ENCODE data around the gene NDUFS5. TPM values are rescaled to one million over a fixed set of nuclear protein-coding genes. Genes with fewer than 3 reads are reported as not detected.
"Not testable (repeated sequence)": the region's sequence is repeated elsewhere in the genome, so short reads cannot be mapped to it uniquely, and the experiment has no call there.

Gene NDUFS5
- total RNA-seq, 1 donor from 2014 or later: 534 TPM

- H3K4me3 ChIP-seq: no peak overlapping the region
- no peak for TF ChIP-seq POLR2A (IDR thresholded peaks at IDR 0.05)
- no peak for TF ChIP-seq POLR2AphosphoS5 (IDR thresholded peaks at IDR 0.05; ENCODE audit: insufficient read depth in 1 of 2, low read depth in 1 of 2)
- TF ChIP-seq CTCF (IDR thresholded peaks at IDR 0.05): no peak
- intact Hi-C loops (cut with DNase I): no loop called here
- no peak overlapping the region for H3K27ac ChIP-seq
- no peaks in the 10 kb centered on the region for H3K27me3 ChIP-seq
- H3K4me1 ChIP-seq: no peaks in the 10 kb centered on the region
- H3K9me3 ChIP-seq: no peaks in the 10 kb centered on the region
- DNase-seq (ENCODE audit: extremely low spot score in 2 of 2): no peak
- no peaks in the 10 kb centered on the region for H3K36me3 ChIP-seq
Measured at GRCh38 chr1:39061951-39062350, 35.8 kb downstream of the NDUFS5 start.

GRCh38 chr1:39063191-39063590 is 37.0 kb downstream of the NDUFS5 start:
- no peaks in the 10 kb centered on the region for H3K9me3 ChIP-seq
- H3K27me3 ChIP-seq: no peaks in the 10 kb centered on the region
- no peaks in the 10 kb centered on the region for H3K4me1 ChIP-seq
- intact Hi-C loops (cut with DNase I): no loop called here
- no peak overlapping the region for H3K4me3 ChIP-seq
- no peak for DNase-seq (ENCODE audit: extremely low spot score in 2 of 2)
- no peak overlapping the region for H3K27ac ChIP-seq
- no peak for TF ChIP-seq POLR2A (IDR thresholded peaks at IDR 0.05)
- no peaks in the 10 kb centered on the region for H3K36me3 ChIP-seq

GRCh38 chr1:39063775-39064174 is 37.6 kb downstream of the NDUFS5 start:
- DNase-seq (ENCODE audit: extremely low spot score in 2 of 2): no peak
- Histone ChIP-seq H3K9me3 (no peaks in the 10 kb centered on the region), H3K4me3 (no peak overlapping the region), H3K36me3 (no peaks in the 10 kb centered on the region), H3K4me1 (no peaks in the 10 kb centered on the region), H3K27ac (no peak overlapping the region), H3K27me3 (no peaks in the 10 kb centered on the region)
- TF ChIP-seq POLR2AphosphoS5 (IDR thresholded peaks at IDR 0.05; ENCODE audit: insufficient read depth in 1 of 2, low read depth in 1 of 2): no peak
- no peak for TF ChIP-seq POLR2A (IDR thresholded peaks at IDR 0.05)
- TF ChIP-seq CTCF (IDR thresholded peaks at IDR 0.05): no peak
- intact Hi-C loops (cut with DNase I): no loop called here

GRCh38 chr1:39065542-39065941 is 39.4 kb downstream of the NDUFS5 start:
- intact Hi-C loops (cut with DNase I): no loop called here
- H3K4me1 ChIP-seq: no peaks in the 10 kb centered on the region
- DNase-seq (ENCODE audit: extremely low spot score in 2 of 2): no peak
- no peaks in the 10 kb centered on the region for H3K27me3 ChIP-seq
- no peak for TF ChIP-seq POLR2A (IDR thresholded peaks at IDR 0.05)
- H3K36me3 ChIP-seq: no peaks in the 10 kb centered on the region
- no peaks in the 10 kb centered on the region for H3K9me3 ChIP-seq
- no peak overlapping the region for H3K27ac ChIP-seq
- H3K4me3 ChIP-seq: no peak overlapping the region

- H3K4me3 ChIP-seq; H3K27ac ChIP-seq; H3K4me1 ChIP-seq; H3K9me3 ChIP-seq; H3K36me3 ChIP-seq; DNase-seq (ENCODE audit: extremely low spot score in 2 of 2); intact Hi-C loops (cut with DNase I); H3K27me3 ChIP-seq: not testable (repeated sequence)
Measured at GRCh38 chr1:39068227-39068626, 42.1 kb downstream of the NDUFS5 start.

- H3K27ac ChIP-seq; H3K9me3 ChIP-seq; H3K4me3 ChIP-seq; H3K4me1 ChIP-seq; H3K36me3 ChIP-seq; intact Hi-C loops (cut with DNase I); H3K27me3 ChIP-seq; DNase-seq (ENCODE audit: extremely low spot score in 2 of 2): not testable (repeated sequence)
Measured at GRCh38 chr1:39071557-39071956, 45.4 kb downstream of the NDUFS5 start.

GRCh38 chr1:39076127-39076798 is 50.1 kb downstream of the NDUFS5 start:
- DNase-seq (ENCODE audit: extremely low spot score in 2 of 2): peak in 1 of 2 donors; percentile 93
- peak overlapping the region; percentile 78 for H3K27ac ChIP-seq
- H3K4me1 ChIP-seq: peaks cover 12% of the 10 kb centered on the region
- no peaks in the 10 kb centered on the region for H3K36me3 ChIP-seq
- intact Hi-C loops (cut with DNase I): no loop called here
- H3K27me3 ChIP-seq: no peaks in the 10 kb centered on the region
- no peak overlapping the region for H3K4me3 ChIP-seq
- TF ChIP-seq POLR2A (IDR thresholded peaks at IDR 0.05) (no peak), CTCF (IDR thresholded peaks at IDR 0.05) (no peak)
- H3K9me3 ChIP-seq: no peaks in the 10 kb centered on the region
